Measurements from ENCODE around the gene ARHGAP24.

Gene ARHGAP24

DNA sequence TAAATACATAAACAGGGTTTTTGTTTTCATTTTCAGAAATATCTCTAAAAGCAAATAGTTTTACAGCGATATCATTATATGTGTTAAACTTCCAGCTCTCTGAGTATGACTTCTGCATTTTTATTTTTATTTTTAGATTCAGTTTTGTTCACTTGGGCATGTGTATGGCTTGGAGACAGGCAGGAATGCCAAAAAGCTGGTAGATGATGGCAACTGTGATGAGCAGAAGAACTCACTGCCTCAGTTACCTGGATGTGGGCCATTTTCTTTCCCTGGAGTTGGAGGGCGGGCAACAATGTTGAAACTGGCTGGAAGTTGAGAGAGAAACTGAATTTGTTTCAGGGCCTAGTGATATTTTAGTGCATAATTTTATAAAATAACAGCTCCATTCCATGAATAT is 266.4 kb downstream of the ARHGAP24 start:
- no peak for DNase-seq (ENCODE audit: low read depth)

DNA sequence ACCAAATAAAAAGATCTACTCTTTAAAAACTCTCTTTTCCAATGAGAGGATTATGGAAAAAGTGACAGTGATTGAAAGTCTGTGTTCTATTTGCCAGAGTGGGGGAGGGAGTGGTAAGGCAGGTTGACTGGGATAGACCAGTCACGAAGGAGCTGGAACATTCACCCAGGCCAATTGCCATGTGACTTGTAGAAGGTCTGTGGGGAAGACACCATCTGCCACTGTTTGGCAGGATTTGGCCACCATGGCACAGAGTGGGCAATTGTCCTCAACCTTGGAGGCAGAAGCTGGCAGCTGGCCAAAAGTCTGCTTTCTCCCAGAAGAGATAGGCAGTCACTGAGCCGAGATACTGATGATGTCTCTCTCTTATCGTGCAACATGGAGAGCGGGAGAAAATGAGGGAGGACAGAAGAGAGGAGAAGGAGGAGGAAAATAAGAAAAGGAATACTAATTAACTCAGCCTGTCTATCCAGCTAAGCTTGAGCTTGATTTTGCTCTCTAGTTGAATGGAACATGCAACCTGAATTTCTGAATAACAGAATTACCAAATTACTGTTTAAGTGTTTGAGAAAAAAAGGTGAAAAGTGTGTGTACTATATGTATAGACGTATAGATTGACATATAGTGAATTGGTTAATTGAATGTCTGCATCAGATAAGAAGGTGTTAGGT is 267.1 kb downstream of the ARHGAP24 start:
- no peak for DNase-seq (ENCODE audit: low read depth)

DNA sequence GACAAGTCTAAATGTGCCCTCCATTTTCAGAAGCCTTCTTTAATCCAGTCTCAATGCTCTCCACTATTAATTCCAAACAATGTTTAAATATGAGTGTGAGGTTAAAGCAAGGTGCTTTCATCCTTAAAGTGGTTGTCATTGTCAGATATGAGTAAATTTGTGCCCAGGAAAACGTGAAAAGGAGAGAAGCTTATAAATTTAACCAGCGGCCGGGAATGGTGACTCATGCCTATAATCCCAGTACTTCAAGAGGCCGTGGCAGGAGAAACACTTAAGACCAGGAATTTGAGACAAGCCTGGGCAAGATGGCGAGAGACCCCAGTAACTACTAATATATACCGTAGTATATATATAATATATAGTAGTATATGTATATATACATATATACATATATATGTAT is 270.0 kb downstream of the ARHGAP24 start:
- DNase-seq (ENCODE audit: low read depth) = no peak

DNA sequence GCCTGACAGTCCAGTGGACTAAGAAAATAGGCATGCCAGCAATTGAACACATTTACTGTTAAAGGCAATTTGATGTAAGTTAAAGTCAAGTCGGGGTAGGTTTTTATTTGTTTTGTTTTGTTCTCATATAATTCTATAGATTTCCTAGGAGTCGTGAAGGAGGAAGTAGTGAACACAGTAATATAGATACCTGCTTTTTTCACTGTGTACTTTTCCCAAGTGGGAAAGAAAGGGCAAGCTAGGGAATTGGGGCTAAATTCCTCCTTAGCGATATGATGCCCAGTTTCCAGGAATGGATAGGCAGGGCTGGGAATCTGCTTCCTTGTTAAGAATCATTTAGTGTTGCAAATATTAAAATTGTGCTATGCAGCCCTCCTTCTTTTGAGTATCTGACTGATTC is 271.0 kb downstream of the ARHGAP24 start:
- DNase-seq (ENCODE audit: low read depth) = no peak

DNA sequence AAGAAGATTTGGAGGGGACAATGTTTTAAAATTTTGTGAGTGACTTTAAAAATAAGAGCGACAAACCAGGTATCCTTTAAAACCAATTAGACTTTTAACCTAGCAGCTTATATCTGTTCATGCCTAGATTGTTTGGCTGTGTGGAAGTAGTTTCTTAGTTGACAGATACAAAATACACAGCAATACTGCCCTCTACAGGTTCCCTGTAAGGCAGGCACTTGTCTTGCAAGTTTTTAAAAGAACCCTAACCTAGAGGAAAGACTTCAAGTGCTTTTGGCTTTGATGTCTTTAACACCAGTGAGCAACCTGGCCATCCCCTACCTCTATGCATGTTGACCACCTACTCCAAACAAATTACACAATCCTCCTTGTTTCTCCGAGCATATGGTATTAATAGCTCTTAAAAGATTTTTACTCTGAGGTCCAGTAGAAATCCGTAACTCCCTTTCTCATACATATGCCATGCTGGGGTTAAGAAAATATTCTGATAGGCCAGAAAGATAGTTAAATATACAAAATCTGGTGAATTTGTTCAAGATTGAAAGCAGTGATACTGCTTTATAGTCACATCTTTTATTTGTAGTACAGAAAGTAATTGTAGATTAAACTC is 273.0 kb downstream of the ARHGAP24 start:
- DNase-seq (ENCODE audit: low read depth) = no peak

DNA sequence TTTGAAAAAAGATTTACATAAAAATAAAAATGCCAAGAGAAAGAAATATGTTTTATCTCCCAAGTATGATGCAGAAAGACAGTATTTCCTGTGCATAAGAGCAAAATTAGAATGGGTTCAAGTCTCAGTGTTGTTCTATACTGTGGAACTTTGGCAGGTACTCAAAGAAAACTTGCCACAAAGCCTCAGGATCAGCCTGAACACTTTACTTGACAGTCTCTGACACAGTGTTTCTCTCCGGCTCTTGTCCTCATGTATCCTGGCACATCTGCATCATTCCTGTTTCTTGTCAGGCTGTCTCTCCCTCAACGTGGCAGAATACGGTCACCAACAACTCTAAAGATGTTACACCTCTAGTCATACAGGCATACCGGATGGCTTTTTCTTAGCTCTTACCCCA is 273.7 kb downstream of the ARHGAP24 start:
- no peak for DNase-seq (ENCODE audit: low read depth)

DNA sequence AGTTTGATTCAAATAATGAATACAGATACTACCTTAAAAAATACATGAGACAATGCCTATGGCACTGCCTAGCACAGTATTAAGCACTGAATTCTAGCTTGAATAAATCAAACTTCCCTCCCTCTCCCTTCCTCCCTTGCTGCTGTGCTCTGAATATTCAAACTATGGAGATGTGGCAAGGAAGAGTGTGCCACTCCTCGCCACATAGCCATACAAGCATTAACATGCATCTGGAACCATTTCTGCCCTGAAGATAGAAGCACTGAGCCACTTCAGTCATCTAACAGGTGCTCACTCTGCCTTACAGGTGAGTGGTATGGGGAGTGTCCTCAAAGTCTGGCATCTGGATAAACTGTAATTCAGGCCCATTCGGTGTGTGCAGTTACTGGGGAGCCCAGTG is 276.9 kb downstream of the ARHGAP24 start:
- no peak for DNase-seq (ENCODE audit: low read depth)

DNA sequence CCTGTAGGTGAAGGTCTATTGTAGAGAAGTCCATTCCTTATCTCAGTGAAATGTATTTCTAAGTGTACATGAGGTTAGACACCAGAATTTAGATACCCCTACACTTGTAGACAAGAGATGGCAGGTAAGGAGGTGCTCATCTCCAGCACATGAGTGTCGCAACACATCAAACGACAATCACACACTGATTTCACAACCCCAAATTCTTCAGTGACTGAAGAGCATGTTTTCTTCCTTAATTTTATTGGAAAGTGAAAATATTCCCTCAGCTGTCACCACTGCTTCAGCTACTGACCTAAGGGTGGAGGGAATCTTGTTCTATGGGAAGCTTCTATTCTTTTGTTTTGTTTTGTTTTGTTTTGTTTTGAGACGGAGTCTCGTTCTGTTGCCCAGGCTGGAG is 280.3 kb downstream of the ARHGAP24 start:
- no peak for DNase-seq (ENCODE audit: low read depth)

DNA sequence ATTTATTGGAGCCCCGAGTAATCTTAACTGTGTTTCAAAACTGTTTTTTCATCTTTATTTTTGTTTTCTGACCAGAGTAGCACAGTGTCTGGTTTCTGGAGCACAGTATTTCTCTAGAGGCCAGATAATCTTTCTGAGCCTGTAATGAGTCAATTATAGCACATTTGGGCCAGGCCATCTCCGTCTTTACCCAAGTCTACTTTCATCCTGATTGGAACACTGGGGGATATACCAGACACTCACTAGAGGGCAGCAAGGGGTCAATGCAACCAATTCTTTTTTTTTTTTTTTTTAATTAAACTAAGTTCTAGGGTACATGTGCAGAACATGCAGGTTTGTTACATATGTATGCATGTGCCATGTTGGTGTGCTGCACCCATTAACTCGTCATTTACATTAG is 282.0 kb downstream of the ARHGAP24 start:
- no peak for DNase-seq (ENCODE audit: low read depth)

DNA sequence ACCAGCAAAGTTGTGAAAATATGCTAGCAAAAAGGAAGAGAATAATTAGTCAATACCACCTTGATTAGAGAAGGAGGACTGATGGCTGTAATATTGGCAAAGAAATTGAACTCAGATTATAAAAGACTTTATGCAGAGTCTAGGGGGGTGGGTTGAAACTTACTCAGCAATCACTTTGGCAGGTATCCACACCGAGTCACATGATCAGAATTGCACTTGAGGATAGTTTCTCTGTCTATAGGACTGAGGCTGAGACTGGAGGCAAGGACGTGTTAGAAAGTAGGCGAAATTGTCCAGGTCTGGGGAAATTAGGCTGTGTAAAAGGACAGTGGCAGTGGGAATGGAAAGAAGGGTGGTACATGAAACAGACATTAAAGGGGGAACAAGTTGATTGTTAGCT is 284.4 kb downstream of the ARHGAP24 start:
- no peak for DNase-seq (ENCODE audit: low read depth)

DNA sequence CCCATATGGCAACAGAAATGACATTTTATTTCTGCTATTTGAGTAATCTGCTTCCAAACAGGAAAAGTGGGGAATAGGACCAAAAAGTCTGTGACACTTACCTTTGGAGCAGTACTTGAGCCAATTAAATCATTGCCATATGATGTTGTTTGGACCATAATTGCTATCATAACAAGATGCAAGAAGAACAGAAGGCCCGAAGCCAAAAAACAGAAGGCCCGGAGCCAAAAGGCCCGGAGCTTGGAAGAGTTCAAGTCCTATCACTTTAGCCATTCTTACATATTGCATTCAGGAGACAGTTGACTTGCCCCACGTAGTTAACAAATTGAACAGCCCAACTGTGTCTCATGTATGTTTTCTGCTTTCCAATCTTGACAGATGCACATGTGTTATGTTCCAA is 285.6 kb downstream of the ARHGAP24 start:
- no peak for DNase-seq (ENCODE audit: low read depth)

DNA sequence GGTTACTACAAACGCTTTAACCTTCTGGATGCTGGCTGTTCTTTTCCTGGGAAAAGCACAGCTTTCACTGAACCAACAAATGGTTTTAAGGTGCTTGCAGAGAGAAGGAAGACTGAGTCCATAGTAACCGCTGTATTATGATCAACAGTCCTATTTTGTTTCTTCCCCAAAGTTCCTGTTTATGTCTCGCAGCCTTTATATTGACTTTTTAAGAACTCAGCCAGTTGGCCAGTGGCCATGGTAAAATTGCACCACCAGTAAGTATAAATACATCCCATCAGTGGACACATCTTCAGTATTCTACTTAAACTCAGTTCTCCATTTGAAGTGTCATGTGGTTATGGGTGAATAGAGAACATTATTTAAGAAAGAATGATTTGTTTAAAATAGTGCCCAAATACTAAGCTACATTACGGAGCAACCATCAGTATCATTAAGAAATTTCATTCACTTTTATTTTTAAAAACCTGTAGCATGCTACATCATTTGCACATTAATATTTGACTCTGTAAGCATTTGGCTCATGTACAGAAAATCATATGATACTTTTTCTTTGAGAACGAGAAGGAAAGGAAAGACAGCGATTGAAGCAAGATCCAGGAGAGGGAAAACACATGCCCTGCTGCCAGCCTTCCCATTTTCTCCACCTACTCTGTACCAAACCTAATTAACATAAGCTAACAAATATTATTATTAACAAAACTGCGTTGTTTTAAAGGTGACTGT is 287.0 kb downstream of the ARHGAP24 start:
- DNase-seq (ENCODE audit: low read depth) = no peak

DNA sequence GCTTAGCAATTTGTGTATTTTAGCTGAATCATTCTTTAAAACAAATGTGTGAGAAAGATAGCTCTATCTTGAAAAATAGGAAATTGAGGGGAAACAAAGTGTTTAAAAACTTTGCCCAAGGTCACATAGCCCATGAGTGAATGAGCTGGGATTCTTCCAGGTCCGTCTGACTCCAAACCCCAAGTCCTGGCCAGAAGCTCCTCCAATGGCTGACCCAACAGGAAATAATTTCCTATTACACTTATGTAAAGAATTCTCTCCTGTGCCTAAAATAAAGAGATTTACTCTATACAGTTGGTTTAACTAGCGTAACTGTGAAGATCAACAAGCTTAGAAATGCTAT is 287.6 kb downstream of the ARHGAP24 start:
- DNase-seq (ENCODE audit: low read depth) = no peak

DNA sequence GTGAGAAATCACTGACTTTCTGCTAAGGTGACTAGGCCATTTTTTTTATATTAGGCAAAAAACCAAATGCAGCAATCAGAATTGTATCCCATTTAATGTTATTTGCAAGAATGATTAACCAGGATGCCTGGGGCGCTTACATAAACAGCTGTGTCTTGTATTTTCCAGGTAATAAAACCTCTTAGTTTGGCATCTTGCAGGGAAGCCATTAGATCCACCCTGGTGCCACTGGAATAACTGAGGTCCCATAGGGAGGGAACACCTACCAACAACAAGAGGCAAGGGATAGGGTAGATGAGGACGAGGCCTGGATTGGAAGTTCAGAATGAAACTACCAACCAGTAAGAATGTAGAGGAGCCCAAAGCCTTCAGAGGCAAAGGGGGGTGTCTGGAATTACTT is 288.3 kb downstream of the ARHGAP24 start:
- DNase-seq (ENCODE audit: low read depth) = no peak

DNA sequence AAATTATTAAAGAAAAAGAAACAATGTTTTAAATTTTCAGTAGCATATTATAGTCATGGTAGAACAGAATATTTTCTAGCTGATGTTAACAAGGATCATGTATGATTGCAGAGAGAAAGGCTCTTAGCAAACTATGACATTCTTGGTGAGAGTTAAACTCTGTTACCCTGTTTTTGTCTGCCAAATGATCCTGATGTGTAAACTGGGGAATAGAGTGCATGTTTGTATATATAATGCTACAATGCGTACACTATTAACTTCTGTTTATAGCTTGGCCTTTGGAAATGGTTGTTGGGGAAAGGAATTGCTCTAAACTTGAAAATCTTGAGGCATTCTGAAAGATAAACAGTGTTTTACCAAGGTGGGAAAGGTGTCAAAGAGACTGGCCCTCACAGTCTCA is 292.7 kb downstream of the ARHGAP24 start:
- DNase-seq (ENCODE audit: low read depth) = no peak

DNA sequence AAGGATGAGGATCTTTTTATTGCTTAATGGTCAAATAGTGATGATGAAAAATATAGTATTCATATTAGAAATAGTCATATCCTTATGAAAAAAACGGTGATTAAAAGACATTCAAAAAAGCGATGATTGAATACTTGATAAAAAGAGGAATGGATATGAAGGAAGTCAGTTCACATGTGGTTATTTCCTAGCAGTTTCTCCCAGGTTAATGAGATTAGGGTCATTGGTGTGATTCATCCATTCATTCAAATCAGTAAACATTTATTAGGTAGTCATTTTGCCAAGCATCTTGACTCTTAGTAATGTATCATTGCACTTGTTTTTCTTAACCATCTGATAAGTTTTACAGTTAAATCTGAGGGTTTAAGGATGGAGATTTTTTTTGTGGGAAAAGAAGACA is 294.1 kb downstream of the ARHGAP24 start:
- no peak for DNase-seq (ENCODE audit: low read depth)

DNA sequence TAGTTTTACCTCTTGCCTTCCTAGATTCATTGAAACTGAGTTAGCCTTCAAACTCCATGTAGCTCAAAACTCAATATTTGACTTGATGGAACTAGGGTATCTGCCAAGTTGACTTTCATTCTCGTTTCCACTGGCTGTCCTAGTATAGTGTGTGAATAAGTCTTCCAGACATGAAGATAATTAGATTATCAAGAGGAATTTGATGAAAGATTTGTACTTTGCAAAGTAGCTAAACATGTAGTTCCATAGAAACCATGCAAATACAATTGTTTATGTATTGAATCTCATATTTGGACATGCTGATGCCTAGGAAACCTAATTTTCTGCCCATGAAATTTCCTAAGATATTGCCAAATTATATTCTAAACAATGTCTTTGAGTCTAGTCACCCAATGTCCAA is 297.5 kb downstream of the ARHGAP24 start:
- DNase-seq (ENCODE audit: low read depth) = no peak

DNA sequence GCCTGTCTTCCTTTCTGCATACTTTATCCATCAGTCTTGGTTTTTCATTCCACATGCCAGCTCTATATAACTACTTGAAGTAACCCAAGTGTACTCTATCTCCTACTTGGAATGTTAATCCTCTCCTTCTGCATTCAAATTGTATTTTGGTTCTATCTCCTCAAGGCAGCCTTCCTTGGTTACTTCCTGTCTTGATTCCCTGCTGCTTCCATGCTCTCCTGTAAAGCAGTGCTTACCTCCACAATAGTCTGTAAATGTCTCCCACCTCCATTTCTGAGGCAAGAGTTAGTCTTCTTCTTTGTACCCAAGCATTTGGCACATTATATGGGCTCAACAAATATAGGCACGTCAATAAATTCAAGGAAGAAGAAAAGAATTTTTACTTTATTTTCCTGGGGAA is 298.4 kb downstream of the ARHGAP24 start:
- DNase-seq (ENCODE audit: low read depth) = no peak

DNA sequence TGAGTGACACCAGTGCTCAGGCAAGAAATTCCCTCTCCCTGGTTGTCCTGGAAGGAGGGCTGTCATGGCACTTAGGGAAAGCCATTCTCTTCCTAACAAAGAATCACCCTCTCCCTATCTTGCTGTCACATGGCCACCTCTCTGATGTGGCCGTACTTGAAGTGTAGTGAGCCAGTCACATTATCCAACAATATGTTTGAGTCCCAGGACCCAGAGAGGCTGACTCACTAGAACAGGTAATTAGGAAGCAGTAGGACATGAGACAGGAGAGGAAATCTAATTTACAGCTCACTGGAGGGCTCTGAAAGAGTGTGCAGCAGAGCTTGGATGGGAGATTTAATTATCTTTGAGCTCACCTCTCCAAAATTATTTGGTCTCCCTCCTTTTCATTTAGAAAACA is 299.1 kb downstream of the ARHGAP24 start:
- DNase-seq (ENCODE audit: low read depth) = no peak

DNA sequence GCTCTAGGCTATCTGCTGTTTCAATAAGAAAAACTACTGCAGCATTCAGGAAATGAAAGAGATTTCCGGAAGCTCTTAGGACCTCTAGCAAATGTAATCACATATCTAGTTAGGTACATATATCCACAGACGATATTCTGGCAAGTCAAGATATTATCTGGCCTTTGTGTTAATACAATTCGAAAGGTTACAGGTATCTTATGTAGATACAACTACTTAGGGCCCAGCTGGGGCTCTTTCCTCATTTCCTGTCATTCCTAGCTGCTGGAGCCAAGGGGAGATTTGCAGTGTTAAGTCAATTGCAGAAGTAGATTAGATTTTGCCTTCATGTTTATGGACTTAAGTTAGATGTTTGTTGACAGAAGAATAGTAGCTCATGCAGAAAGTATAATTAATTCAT is 299.5 kb downstream of the ARHGAP24 start:
- DNase-seq (ENCODE audit: low read depth) = no peak

DNA sequence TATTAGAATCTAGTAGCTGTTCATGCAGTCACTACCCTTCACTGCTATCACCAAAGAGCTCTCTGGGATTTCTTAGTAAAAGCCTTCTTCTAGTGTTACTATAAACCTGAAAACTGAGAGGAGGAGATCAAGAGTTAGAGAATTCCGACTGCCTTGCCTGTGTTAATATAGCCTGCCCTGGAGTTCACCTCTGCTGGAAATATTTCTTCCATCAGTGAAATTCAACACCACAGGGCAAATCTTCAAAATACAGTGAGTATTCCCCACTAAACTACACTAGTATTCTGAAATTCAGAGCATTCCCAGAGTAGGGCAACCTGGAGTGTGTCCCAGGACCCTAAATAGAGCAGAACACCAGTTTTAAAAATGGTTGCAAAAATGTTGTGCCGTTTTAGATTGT is 301.1 kb downstream of the ARHGAP24 start:
- no peak for DNase-seq (ENCODE audit: low read depth)

DNA sequence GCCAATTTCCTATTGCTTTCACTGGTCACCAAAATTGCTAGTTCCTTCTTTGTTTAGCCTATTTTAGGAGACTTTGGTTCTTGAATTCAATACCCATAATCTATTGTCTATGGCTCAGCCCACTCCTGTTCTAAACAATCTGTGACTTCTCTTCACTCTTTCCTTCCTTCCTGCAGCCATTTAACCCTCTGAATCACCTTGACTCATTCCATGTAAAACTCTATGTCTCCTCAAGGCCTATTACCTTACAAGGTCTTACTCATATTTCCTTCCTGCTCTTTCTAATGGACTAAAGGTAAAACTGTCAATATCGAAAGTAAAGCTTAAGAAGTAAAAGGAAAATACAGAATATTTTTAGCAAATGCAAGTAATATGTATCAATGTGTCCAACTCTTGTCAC is 301.6 kb downstream of the ARHGAP24 start:
- no peak for DNase-seq (ENCODE audit: low read depth)

DNA sequence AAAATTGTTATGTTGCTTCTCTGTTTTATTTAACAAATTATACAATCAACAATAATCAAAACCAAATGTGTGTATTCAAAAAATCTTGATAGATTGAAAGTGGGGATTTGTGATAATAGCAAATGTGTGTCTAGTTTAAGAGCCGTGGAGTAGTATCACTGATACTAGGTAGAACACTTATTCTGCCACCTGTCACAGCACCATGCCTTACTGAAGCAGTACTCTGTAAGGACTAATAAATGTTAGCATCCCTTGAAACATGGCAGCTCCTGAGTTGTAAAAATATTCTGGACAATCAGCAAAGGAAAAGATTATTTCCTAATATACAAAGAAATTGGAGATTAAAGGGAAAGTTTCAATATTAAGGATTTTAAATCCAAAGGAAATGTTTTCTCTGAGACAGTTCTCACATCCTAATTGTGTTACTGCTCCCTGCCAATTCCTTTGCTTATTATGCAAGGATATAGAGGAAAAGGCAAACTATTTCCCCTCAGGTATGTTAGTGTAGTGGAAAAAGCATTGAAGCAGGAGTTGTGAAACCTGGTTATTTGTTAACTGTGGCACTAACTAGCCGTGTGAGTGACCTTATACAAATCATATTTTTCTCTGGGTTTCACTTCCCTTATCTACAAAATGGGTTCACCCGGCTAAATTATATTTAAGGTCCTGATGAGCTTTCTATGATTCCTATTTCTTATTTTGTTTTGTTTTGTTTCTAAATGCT is 303.1 kb downstream of the ARHGAP24 start:
- no peak for DNase-seq (ENCODE audit: low read depth)

Data from stimulated activated CD8-positive, alpha-beta memory T cell treated with anti-CD3 and anti-CD28 coated beads, Interleukin-12 subunit alpha, Interleukin-12 subunit beta, amount 100 ng/mL, for 1 hour (primary cell).